GM18519 (cell line): Measurements from ENCODE around the gene SPTY2D1.
A peak's percentile ranks its signal among the peaks of the same experiment; 100 is the strongest.
"Not testable (repeated sequence)": the region's sequence is repeated elsewhere in the genome, so short reads cannot be mapped to it uniquely, and the experiment has no call there.

ENCODE experiments used
- ATAC-seq: cut with Tn5 transposase; IDR thresholded peaks from one replicate; pipeline ENCODE4 v1.9.1; 2021; ENCODE audit warnings: mild to moderate bottlenecking, moderate library complexity; ENCODE audit not compliant: unreplicated experiment, low FRiP score

SPTY2D1 gene, protein sequence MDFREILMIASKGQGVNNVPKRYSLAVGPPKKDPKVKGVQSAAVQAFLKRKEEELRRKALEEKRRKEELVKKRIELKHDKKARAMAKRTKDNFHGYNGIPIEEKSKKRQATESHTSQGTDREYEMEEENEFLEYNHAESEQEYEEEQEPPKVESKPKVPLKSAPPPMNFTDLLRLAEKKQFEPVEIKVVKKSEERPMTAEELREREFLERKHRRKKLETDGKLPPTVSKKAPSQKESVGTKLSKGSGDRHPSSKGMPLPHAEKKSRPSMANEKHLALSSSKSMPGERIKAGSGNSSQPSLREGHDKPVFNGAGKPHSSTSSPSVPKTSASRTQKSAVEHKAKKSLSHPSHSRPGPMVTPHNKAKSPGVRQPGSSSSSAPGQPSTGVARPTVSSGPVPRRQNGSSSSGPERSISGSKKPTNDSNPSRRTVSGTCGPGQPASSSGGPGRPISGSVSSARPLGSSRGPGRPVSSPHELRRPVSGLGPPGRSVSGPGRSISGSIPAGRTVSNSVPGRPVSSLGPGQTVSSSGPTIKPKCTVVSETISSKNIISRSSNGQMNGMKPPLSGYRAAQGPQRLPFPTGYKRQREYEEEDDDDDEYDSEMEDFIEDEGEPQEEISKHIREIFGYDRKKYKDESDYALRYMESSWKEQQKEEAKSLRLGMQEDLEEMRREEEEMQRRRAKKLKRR

DNA sequence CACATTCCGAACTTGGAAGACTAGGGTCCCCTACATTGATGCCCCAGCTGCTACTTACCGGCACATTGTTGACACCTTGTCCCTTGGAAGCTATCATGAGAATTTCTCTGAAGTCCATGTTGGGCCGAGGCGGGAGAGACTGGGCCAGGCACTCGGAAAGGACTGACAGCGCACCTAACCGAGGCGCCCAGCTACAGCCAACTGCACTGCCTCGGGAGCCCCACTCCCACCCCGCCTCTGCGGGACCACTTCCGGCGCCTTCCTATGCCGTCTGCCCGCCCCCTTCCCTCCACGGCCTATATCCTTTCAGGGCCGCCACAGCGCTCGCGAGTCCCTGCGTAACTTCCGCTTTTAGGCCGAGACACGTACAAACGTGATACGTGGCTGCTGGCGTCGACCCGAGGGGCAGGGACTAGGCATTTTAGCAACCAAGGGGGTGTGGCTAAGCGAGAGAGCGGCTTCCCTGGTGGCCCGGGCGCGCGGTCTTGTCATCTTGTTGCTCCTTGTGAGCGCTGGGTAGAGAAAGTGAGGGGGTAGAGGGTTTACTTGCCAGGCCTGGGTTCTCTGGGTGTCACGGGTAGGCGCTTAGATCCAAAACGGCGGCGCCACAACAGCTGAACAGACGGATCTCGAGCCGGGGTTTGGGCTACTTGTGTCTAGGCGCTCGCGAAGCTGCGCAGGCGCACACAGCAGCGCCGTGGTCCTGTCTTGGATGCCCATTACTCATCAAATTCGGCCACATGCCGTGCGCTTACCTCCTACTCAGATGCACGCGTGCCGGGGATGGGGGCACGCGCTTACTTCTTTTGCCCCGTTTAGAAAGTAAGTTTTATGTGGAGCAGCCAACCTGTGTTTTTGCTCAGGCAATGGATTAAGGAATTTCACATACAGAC, at the start of gene SPTY2D1:
TSS of gene SPTY2D1 (minus strand) at position 203 of the 893 bp plus-strand sequence. CDS start at position 118, 85 bp downstream.
- ATAC-seq: peak; percentile 93

DNA sequence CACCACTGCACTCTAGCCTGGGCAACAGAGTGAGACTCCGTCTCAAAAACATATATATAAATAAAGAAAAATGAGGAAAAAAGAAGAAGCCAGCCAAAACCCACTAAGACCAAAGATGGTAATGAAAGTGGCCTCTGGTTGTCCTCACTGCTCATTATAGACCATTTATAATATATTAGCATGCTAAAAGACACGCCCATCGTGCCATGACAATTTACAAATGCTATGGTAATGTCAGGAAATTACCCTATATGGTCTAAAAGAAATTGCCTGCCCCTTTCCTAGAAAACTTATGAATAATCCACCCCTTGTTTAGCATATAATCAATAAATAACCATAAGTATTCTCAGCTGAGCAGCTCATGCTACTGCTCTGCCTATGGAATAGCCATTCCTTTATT, 48.3 kb upstream of the SPTY2D1 start:
- no peak for ATAC-seq

DNA sequence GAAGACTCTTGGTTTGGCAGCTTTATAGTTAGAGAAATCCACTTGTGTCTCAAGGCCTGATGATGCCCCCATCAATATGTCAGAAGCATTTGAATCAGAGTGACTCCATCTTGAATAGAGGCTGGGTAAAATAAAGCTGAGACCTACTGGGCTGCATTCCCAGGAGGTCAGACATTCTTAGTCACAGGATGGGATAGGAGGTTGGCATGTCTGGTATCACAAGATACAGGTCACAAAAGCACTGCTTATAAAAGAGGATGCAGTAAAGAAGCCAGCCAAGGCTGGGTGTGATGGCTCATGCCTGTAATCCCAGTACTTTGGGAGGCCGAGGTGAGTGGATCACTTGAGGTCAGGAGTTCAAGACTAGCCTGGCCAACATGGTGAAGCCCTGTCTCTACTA, 47.8 kb upstream of the SPTY2D1 start:
- ATAC-seq: not testable (repeated sequence)

DNA sequence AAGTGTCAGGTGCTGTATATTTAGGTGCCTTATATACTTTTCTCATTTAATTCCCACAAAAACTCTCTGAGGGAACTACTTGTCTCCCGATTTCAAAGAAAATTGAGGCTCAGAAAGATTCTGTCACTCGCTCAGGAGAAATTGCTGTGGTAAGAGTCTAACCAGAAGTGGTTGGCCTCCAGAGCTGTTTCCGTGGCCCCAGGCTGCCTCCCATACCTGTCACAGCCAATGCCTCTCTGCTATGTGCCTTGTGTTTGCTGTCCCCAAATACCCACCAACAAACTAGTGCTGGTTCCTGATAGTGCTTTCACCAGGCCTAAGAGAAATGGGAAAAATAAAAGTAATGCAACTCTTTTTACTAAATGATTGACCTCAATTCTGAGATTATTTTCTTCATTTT, 43.4 kb upstream of the SPTY2D1 start:
- ATAC-seq: no peak

DNA sequence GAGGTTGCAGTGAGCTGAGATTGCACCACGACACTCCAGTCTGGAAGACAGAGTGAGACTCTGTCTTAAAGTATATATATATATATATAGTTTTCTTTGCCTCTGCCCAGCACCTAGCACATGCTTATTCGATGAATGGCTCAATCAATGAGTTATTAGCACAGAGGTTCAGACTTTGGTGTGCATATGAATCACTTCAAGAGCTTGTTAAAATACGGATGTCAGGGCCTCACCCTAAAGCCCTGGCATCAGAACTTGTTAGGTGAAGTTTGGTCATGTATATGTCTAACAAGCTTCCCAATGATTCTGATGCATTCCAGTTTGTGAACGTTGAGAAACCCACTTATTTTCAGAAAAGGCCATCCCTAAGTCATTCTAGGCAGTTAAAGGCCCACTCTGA, 42.7 kb upstream of the SPTY2D1 start:
- ATAC-seq: no peak

DNA sequence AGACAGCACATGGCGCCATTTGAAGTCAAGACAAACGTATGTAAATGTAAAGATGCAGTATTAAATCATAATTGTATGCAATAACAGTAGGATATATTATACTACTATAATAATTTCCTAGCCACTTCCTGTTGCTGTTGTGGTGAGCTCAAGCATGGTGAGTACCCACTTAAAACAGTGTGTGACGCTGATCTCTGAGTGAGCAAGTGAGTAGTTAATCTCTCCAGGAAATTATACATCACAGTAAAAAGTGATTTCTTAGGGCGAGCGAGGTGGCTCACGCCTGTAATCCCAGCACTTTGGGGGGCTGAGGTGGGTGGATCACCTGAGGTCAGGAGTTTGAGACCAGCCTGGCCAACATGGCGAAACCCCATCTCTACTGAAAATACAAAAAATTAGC, 38.1 kb upstream of the SPTY2D1 start:
- ATAC-seq: not testable (repeated sequence)

DNA sequence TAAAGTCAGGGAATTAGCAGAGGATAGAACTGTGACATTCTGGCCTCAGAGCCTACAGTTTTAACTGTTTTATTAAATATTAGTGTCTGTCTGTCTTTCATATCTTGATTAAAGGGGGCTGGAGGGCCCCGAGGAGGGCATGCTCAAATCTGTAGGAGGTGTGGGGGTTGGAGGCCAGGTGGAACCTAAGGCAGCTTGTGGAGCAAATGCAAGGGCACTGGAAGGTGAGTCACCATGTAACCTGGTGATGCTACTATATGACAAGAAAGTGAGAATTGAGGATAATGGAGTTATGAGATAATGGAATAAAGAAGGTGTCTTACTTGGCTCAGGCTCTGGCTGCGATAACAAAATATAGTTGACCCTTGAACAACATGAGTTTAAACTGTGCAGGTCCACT, 37.1 kb upstream of the SPTY2D1 start:
- no peak for ATAC-seq

DNA sequence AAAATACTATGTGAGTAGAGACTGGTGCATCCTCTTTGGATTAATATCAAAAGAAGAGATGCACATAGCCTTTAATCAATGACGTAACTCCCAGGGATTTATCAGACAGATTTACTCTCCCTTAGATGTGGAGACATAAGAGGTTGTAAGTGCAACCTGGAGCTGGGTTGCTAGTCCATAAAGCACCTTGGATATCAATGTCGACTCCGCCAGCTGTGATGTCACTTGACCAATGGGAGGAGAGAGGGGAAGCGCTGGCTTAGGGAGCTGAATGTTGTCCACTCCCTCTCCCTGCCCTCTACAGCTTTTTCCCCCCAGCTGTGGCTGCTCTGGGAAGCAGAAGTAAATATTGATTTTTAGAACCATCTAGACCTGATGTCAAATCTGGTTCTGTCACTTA, 35.6 kb upstream of the SPTY2D1 start:
- ATAC-seq: no peak

DNA sequence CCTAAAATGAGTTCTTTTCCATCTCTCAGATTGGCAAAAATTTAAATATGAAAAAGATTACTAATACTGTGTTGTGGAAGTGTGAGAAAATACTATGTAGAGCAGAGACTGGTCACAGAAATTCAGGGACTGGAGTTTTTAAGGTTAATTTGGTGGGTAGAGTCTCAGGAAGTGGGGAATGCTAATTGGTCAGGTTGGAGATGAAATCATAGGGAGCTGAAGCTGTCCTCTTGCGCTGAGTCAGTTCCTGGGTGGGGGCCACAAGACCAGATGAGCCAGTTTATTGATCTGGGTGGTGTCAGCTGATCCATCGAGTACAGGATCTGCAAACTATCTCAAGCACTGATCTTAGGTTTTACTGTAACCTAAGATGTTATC, 35.1 kb upstream of the SPTY2D1 start:
- ATAC-seq: no peak

DNA sequence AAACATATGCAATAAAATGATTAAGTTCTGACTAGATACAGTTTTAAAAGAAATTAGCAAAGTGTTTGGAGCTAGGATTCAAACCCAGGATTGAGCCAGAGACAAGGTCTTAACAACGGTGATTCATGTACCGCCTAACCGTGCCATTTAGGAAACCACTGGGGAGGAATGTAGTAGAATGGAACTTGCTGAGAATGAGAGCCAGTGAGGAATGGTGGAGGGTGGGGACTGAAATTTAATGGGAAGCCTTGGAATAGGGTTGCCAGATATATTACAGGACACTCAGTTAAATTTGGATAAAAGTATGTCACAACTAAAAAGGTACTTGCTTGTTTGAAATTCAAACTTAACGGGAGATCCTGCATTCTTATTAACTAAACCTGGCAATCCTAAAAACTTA, 34.0 kb upstream of the SPTY2D1 start:
- no peak for ATAC-seq

DNA sequence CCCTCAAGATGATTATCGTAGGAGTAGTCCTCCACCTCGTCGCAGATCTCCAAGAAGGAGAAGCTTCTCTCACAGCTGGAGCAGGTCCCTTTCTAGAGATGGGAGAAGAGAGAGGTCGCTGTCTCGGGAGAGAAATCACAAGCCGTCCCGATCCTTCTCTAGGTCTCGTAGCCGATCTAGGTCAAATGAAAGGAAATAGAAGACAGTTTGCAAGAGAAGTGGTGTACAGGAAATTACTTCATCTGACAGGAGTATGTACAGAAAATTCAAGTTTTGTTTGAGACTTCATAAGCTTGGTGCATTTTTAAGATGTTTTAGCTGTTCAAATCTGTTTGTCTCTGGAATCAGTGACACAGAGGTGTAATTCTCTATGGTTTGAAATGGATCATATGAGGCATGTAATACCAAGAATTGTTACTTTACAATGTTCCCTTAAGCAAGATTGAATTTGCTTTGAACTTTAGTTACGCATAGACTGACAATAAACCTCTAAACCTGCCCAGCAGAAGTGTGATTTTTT, 31.3 kb upstream of the SPTY2D1 start:
- ATAC-seq: not testable (repeated sequence)

DNA sequence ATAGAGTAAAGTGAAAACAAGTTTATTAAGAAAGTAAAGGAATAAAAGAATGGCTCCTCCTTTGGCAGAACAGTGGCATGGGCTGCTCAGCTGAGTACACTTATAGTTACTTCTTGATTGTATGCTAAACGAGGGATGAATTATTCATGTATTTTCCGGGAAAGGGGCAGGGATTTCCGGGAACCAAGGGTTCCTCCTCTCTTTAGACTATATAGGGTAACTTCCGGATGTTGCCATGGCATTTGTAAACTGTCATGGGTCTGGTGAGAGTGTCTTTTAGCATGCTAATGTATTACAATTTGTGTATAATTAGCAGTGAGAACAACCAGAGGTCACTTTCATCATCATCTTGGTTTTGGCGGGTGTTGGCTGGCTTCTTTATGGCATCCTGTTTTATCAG, 23.5 kb upstream of the SPTY2D1 start:
- no peak for ATAC-seq

DNA sequence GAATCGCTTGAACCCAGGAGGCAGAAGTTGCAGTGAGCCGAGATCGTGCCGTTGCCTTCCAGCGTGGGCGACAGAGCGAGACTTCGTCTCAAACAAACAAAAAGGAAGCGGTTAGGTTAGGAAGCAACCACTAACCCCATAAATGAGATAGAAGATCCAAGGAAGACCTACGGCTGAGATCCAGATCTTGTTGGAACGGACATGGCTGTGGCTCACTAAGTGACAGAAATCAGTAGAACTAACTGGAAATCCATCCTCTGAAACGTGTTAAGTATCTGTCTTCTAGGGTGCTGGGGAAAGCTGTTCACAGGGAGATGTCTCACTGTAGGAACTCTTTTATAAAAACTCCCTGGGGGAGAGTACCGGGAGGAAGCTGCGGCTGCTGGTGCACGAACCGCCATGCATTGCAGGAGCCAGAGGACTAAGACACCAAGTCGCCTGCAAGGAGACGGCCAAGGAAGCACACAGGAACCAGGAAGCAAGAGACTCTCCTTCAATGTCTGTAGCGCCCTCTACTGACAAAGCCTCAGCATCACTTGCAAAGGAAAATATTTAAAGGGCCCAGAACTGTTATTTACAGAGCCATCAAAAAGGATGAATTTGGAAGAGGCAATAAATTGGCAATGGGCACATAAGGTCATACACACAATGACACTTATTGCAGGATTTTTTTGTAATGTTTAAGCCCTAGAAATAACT, 16.9 kb upstream of the SPTY2D1 start:
- ATAC-seq: peak; percentile 85

DNA sequence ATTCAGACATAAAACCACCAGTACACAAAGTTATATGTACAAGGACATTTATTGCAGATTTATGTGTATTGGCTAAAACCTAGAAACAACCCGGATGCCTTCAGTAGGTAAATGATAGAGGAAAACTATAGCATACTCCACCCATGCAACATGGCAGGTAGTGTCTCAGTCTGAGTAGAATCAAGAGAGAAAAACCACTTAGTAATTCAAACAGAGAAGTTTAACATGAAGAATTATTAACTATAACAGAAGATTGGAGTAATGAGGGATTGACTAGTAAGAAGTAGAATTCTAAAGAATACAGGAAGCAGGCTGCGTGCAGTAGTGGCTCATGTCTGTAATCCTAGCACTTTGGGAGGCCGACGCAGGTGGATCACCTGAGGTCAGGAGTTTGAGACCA, 16.2 kb upstream of the SPTY2D1 start:
- no peak for ATAC-seq

DNA sequence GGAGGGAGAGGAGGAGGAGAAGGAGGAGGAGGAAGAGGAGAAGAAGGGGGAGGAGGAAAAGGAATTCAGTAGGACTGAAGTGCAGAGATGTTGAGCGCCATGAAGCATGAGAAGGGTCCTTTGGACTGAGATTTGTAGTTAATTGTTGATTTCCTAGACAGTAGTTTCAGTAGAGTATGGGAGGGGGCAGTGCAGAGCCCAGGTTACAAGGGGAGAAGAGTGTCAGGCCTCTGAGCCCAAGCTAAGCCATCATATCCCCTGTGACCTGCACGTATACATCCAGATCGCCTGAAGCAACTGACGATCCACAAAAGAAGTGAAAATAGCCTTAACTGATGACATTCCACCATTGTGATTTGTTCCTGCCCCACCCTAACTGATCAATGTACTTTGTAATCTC, 8.9 kb upstream of the SPTY2D1 start:
- not testable (repeated sequence) for ATAC-seq

DNA sequence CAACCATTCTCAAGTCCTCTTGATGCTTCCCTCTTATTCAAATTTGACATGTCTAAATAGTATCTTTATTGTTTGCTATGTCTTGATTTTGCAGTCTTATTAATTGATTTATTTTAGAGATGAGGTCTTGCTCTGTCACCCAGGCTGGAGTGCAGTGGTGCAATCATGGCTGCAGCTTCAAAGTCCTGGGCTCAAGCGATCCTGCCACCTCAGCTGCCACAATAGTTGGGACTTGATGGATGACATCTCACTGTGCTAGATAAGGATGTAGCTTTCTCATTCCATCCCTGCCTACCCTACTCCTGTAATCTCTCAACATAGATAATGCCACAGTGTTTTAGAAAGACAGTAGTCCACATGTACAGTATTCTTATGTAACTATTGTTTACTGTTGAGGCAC, 7.5 kb upstream of the SPTY2D1 start:
- ATAC-seq: no peak

DNA sequence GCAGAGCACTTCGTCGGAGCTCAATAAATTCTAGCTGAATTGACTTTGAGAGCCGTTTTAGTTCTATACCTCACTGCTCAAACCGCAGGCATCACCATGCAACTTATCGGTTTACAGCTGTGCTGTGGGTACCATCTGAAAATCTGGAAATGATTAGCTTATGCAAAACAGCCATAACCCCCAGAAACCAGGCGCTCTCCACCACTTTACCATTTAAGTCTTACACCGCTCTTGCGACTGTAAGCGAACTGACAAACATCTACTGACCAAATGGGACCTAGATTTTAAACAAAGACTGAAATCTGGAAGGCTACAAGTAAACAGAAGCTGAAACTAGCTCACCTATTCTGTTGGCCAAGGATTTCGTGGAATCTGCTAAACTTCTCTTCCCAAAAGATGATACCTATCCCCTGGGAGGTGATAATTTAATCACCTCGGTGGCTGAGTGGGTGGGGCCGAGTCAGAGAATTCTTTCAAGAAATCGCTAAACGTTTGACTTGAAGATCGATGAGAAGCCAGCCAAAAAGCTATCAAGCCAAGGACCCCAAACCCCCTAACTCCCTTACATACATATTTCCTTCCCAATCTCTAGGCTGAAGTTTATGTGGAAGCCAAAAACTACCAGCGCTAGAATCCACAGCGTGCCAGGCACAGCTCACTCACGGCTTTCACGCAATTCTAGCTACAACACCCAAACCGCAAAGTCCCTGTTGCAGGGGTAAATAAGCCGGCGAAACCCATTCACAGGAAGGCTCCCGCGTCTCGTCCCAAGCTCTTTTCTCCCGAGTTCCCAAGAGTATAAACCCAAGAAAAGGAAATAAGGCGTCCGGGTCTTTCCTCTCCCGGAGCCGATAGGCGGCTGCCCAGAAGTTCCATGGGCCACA, 644 bp downstream of the SPTY2D1 start:
- peak; percentile 47 for ATAC-seq

DNA sequence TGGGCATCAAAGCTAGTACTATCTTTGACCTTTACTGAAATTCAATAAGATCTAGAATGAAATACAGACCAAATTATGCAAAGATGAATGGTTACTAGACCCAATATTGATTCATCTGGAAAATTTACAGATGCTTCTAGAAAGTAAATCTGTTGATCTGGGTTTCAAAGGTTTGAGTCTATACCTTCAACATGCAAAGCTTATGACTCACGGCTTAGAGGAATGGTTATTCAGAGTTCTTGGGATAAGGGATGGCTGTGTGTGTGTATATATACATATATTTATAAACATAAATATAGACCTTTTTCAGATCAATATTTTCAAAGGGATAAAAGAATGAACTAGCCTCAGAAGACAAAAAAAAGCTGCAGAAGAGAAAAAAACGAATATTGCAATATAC, 1.3 kb downstream of the SPTY2D1 start:
- ATAC-seq: no peak

DNA sequence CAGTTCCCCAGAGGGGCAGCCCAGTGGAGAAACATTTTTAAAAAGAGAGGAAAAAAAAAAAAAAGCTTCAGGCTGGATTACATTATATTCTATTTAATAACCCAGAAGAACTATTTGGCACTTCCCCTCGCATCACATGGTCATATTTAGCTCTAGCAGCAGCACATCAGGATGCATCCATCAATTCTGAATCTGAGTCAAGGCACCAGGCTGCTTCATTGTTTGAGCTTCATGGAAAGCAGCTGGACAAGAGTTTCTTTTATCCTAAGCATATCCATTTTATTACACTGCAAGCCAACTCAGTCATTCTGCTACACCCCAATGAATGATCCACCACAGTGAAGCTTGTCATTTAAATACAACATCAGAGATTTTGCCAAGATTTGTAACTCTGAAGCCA, 10.0 kb downstream of the SPTY2D1 start:
- no peak for ATAC-seq
